Breast epithelium (tissue), 4 donors: ENCODE results near the gene CPNE2. TPM values are rescaled to one million over a fixed set of nuclear protein-coding genes. Genes with fewer than 3 reads are reported as not detected.

Experiments used
- DNase-seq, 2 donors: peaks; one replicate each; pipeline ENCODE4 v3.0.0-alpha.2; 2019; ENCODE audit warnings: low spot score in 2 of 2
- H3K27ac ChIP-seq, 2 donors: fragments of 200-600 bp; sonication (generic) in 1 of 2; one replicate each; pipeline ENCODE4 v1.5.1; 2016 to 2019; ENCODE audit warnings: mild to moderate bottlenecking in 1 of 2
- H3K27me3 ChIP-seq, 2 donors: fragments of 200-600 bp; sonication (generic) in 1 of 2; one replicate each; pipeline versions ENCODE4 v1.5.1 to v1.6.0; 2017 to 2019; ENCODE audit warnings: control low read depth in 1 of 2, mild to moderate bottlenecking in 1 of 2
- H3K36me3 ChIP-seq: fragments of 200-600 bp; one replicate; pipeline ENCODE4 v1.5.1; 2019
- H3K4me1 ChIP-seq, 2 donors: fragments of 200-600 bp; sonication (generic); one replicate each; pipeline ENCODE4 v1.5.1; 2016 to 2019; ENCODE audit warnings: control low read depth in 1 of 2
- H3K4me3 ChIP-seq, 3 donors: fragments of 200-600 bp; sonication (generic); 1 replicate in 2 of 3; 2 replicates in 1 of 3; pipeline ENCODE4 v1.5.1; 2016 to 2019; ENCODE audit warnings: mild to moderate bottlenecking in 3 of 3, moderate library complexity in 2 of 3
- H3K9me3 ChIP-seq, 2 donors: fragments of 200-600 bp; sonication (generic) in 1 of 2; one replicate each; pipeline ENCODE4 v1.5.1; 2016 to 2019; ENCODE audit warnings: control low read depth in 1 of 2
- POLR2A ChIP-seq: fragments of 450-650 bp; IDR thresholded peaks from one replicate; pipeline ENCODE4 v1.6.1; 2016; ENCODE audit warnings: antibody characterized with exemption, mild to moderate bottlenecking, moderate library complexity
- POLR2AphosphoS5 ChIP-seq, 3 donors: sonication (generic); formaldehyde crosslinking; IDR thresholded peaks; one replicate each; pipeline ENCODE4 v1.6.1; 2017; ENCODE audit warnings: antibody characterized with exemption in 3 of 3
- intact Hi-C: fragments of 100-400 bp; cut with DNase I; formaldehyde crosslinking; loops from one replicate; pipeline ENCODE4 v1.15.1; 2023; ENCODE audit warnings: low total_unique reads
- total RNA-seq, 3 donors: library from RNA; depleted of rRNA; stranded (reverse); fragments of >200 nt; gene quantifications; one replicate each; pipeline ENCODE4 v1.1.0, GENCODE V29; 2016
- TF ChIP-seq, protein P1 (sequence below), 3 donors: fragments of 450-650 bp; IDR thresholded peaks; one replicate each; pipeline ENCODE4 v1.5.1; 2016 to 2017; ENCODE audit warnings: antibody characterized with exemption in 3 of 3, mild to moderate bottlenecking in 3 of 3, moderate library complexity in 3 of 3

The CPNE2 gene
- total RNA-seq, 3 donors from 2014 or later: 13.9 to 56.5 (median 26.5) TPM

DNA sequence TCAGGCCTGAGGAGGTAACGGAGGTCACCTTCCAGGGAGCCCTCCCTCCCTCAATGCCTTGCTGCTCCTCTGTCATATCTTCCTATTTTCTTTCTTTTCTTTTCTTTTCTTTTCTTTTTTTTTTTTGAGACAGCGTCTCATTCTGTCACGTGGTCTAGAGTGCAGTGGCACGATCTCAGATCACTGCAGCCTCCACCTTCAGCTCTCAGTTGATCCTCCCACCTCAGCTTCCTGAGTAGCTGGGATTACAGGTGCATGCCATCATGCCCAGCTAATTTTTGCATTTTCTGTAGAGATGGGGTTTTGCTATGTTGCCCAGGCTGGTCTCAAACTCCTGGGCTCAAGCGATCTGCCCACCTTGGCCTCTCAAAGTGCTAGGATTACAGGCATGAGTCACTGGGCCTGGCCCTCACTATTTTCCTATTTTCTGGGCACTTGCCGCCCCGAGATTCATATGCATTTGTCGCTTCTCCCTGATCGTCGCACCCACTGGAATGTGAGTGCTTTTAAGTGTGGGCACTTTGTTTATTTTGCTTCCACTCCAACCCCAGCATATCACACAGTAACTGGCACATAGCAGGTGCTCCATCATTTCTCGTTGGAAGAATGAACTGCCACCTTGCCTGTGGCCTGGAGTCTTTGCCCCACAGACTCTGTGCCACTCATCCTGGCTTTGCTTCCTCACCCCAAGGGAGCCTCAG lies 31.7 kb downstream of the CPNE2 start:
- Histone ChIP-seq H3K4me1 (no peaks in the 10 kb centered on the region), H3K36me3 (peaks cover 4% of the 10 kb centered on the region), H3K27ac (no peak overlapping the region), H3K4me3 (no peak overlapping the region), H3K9me3 (no peaks in the 10 kb centered on the region), H3K27me3 (no peaks in the 10 kb centered on the region)
- DNase-seq: no peak
- intact Hi-C loops: no loop called here
- TF ChIP-seq POLR2AphosphoS5 (IDR thresholded peaks at IDR 0.05): no peak
- TF ChIP-seq, protein P1, sequence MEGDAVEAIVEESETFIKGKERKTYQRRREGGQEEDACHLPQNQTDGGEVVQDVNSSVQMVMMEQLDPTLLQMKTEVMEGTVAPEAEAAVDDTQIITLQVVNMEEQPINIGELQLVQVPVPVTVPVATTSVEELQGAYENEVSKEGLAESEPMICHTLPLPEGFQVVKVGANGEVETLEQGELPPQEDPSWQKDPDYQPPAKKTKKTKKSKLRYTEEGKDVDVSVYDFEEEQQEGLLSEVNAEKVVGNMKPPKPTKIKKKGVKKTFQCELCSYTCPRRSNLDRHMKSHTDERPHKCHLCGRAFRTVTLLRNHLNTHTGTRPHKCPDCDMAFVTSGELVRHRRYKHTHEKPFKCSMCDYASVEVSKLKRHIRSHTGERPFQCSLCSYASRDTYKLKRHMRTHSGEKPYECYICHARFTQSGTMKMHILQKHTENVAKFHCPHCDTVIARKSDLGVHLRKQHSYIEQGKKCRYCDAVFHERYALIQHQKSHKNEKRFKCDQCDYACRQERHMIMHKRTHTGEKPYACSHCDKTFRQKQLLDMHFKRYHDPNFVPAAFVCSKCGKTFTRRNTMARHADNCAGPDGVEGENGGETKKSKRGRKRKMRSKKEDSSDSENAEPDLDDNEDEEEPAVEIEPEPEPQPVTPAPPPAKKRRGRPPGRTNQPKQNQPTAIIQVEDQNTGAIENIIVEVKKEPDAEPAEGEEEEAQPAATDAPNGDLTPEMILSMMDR (IDR thresholded peaks at IDR 0.05): no peak
- no peak for TF ChIP-seq POLR2A

DNA sequence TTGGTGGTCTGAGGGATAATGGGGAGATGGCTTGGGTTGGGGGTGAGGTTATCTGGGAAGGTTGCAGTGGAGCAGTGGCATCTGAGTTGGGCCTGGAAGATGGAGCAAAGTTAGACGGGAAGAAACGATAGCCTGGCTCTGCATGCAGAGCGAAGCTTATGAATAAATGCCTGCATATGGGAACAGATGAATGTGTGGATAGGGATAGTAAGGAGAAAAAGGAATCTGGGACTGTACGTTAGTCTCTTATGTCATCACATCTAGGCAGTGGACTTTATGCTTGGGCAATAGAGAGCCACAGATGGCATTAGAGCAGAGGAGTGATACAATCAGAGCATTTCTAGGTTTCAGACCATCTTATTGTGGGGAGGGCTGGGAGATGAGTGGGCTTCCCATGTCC lies 33.0 kb downstream of the CPNE2 start:
- Histone ChIP-seq H3K27me3 (no peaks in the 10 kb centered on the region), H3K9me3 (no peaks in the 10 kb centered on the region), H3K27ac (no peak overlapping the region), H3K4me3 (no peak overlapping the region), H3K36me3 (peaks cover 4% of the 10 kb centered on the region), H3K4me1 (no peaks in the 10 kb centered on the region)
- DNase-seq: no peak
- intact Hi-C loops: no loop called here
- TF ChIP-seq POLR2AphosphoS5 (IDR thresholded peaks at IDR 0.05) (no peak), POLR2A (no peak)
- TF ChIP-seq, protein P1 (IDR thresholded peaks at IDR 0.05): no peak

DNA sequence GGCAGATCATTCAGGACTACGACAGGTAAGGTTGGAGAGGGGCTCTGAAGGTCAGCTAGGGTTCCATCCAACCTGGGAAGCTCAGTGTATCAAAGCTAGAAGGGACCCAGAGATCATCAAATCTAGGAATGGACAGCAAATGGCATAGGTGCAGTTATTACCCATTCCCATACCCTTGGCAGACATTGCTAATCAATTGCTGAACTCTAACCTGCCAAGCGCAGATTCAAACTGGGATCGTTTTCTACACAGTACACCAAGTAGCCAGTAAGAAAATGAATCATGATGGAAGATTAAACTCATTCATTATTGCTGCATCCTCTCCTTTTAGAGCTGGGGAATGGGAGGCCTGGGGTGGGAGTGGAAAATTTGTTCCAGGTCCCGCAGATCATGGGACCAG lies 33.6 kb downstream of the CPNE2 start:
- Histone ChIP-seq H3K27ac (no peak overlapping the region), H3K9me3 (no peaks in the 10 kb centered on the region), H3K27me3 (no peaks in the 10 kb centered on the region), H3K4me3 (no peak overlapping the region), H3K4me1 (no peaks in the 10 kb centered on the region), H3K36me3 (peaks cover 3% of the 10 kb centered on the region)
- TF ChIP-seq, protein P1 (IDR thresholded peaks at IDR 0.05): no peak
- TF ChIP-seq POLR2AphosphoS5 (IDR thresholded peaks at IDR 0.05): no peak
- no peak for TF ChIP-seq POLR2A
- intact Hi-C loops: no loop called here
- no peak for DNase-seq

DNA sequence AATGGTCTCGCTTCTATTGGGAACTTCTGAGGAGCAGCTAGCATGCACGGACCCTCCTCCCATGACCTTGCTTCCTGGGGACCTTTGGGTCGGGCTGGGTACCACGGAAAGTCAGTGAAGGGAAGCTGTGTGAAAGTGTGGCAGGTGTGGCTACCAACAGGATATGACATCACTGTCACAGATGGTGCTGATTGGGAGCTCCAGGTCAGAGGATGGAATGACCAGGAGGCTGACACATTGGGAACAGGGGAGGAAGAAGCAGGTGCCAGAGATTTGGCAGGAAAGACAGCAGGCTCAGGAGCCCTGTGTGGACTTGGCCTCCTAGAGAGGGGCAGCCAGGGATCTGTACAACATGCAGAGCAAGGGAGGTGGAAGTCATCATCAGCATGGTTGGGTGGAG lies 34.0 kb downstream of the CPNE2 start:
- Histone ChIP-seq H3K4me3 (no peak overlapping the region), H3K27me3 (no peaks in the 10 kb centered on the region), H3K4me1 (no peaks in the 10 kb centered on the region), H3K9me3 (no peaks in the 10 kb centered on the region), H3K36me3 (no peaks in the 10 kb centered on the region), H3K27ac (no peak overlapping the region)
- no peak for DNase-seq
- TF ChIP-seq POLR2AphosphoS5 (IDR thresholded peaks at IDR 0.05): no peak
- TF ChIP-seq, protein P1 (IDR thresholded peaks at IDR 0.05): no peak
- no peak for TF ChIP-seq POLR2A
- intact Hi-C loops: no loop called here

DNA sequence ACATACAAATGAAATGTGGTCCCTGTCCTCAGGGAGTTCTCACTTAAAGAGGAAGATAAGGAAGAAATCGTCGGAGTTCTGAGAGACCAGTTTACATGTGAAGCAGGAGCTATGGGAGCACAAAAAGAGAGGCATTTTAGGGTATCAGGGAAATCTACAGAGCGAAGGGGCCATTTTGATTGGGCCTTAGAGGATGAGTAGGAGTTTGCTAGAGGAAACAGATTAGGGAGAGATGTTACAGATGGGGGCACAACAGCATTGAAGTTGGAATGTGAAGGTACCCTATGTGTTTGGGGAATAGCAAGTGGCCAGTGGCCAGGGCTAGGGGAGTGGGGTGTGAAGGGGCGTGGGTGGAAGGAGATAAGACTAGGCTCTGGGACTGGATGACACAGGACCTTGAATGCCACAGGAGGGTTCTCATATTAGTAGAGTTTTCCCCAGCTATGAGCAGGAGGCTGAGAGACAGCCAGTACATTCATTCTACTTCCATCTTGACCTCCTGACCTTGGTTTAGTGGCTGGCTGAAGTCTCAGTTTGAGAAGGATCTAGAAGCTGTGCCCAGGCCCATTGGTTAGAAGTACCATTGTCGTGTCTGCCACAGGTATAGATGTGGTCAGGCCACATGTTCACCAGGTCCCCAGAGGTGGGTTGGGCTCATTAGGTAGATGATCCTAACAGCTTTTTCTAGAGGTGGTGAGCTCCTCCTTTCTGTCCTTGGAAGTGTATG lies 34.8 kb downstream of the CPNE2 start:
- DNase-seq: no peak
- intact Hi-C loops: no loop called here
- Histone ChIP-seq H3K4me1 (no peaks in the 10 kb centered on the region), H3K27ac (no peak overlapping the region), H3K36me3 (no peaks in the 10 kb centered on the region), H3K9me3 (no peaks in the 10 kb centered on the region), H3K4me3 (no peak overlapping the region), H3K27me3 (no peaks in the 10 kb centered on the region)
- TF ChIP-seq POLR2AphosphoS5 (IDR thresholded peaks at IDR 0.05) (no peak), POLR2A (no peak)
- TF ChIP-seq, protein P1 (IDR thresholded peaks at IDR 0.05): no peak
